Spleen (tissue), 7 donors: ENCODE measurements around the gene ASIC1.

Experiments
- CTCF ChIP-seq, 11 experiments: fragments of 200-600 bp in 7 of 11; fragments of 450-650 bp in 4 of 11; sonication (generic) in 4 of 11; IDR thresholded peaks in 8 of 11; conservative IDR thresholded peaks in 3 of 11; 1 replicate in 7 of 11; 2 replicates in 4 of 11; pipeline versions ENCODE4 v1.4.0 to v1.8.0; 2016 to 2021; ENCODE audit warnings: antibody characterized with exemption in 11 of 11, inconsistent platforms in 4 of 11, mild to moderate bottlenecking in 1 of 11
- POLR2A ChIP-seq, 3 donors: fragments of 450-650 bp; IDR thresholded peaks; one replicate each; pipeline ENCODE4 v1.5.1; 2017; ENCODE audit warnings: antibody characterized with exemption in 3 of 3, mild to moderate bottlenecking in 1 of 3
- donor health status: DM: no; HTN: no; CAD: no; lungs with moderate emphysema.
- donor health status: DM: no; HTN: no; CAD: no.
- donor health status: DM: no; HTN: no; CAD: no.

- TF ChIP-seq CTCF (IDR thresholded peaks at IDR 0.05 in 8 of 11, conservative IDR thresholded peaks at IDR 0.05 in 3 of 11) (no peak), POLR2A (IDR thresholded peaks at IDR 0.05) (no peak)
Measured at GRCh38 chr12:50083301-50083700, 25.9 kb downstream of the ASIC1 start.
